Esophagus (tissue), 2 donors: ENCODE data around the gene ACACA. TPM values are rescaled to one million over a fixed set of nuclear protein-coding genes. Genes with fewer than 3 reads are reported as not detected.
"Not testable (repeated sequence)": the region's sequence is repeated elsewhere in the genome, so short reads cannot be mapped to it uniquely, and the experiment has no call there.

Experiments
- H3K27ac ChIP-seq, 2 donors: one replicate each; pipeline ENCODE4 v1.5.1; 2013; ENCODE audit warnings: low read depth in 2 of 2, mild to moderate bottlenecking in 2 of 2, inconsistent platforms in 1 of 2, low read length in 1 of 2, moderate library complexity in 1 of 2
- H3K27me3 ChIP-seq, 2 donors: one replicate each; pipeline ENCODE4 v1.6.1; 2013; ENCODE audit warnings: low read length in 2 of 2, control low read depth in 1 of 2, mild to moderate bottlenecking in 1 of 2; ENCODE audit not compliant: insufficient read depth in 2 of 2, control insufficient read depth in 1 of 2
- H3K36me3 ChIP-seq, 2 donors: one replicate each; pipeline ENCODE4 v1.6.1; 2013; ENCODE audit warnings: low read length in 1 of 2; ENCODE audit not compliant: control insufficient read depth in 2 of 2, insufficient read depth in 2 of 2
- H3K4me1 ChIP-seq, 2 donors: one replicate each; pipeline ENCODE4 v1.6.1; 2013; ENCODE audit warnings: low read length in 1 of 2; ENCODE audit not compliant: control insufficient read depth in 2 of 2, insufficient read depth in 2 of 2
- H3K4me3 ChIP-seq, 2 donors: one replicate each; pipeline ENCODE4 v1.5.1; 2013; ENCODE audit warnings: low read length in 2 of 2, mild to moderate bottlenecking in 2 of 2, low read depth in 1 of 2, moderate library complexity in 1 of 2
- H3K9me3 ChIP-seq, 2 donors: one replicate each; pipeline ENCODE4 v1.6.1; 2013; ENCODE audit warnings: mild to moderate bottlenecking in 2 of 2, low read depth in 1 of 2, low read length in 1 of 2, moderate library complexity in 1 of 2; ENCODE audit not compliant: control insufficient read depth in 2 of 2, insufficient read depth in 1 of 2
- WGBS, 2 donors: extraction: QIAGEN DNeasy Blood & Tissue Kit; methylation state at CpG; one replicate each; pipeline ENCODE4 v1.1.7; 2013; 5-methylcytosine and 5-hydroxymethylcytosine counted together
- polyA plus RNA-seq, 2 donors: library from polyadenylated mRNA; stranded (reverse); fragments of 200-250 nt; gene quantifications; one replicate each; pipeline ENCODE4 v1.2.3, GENCODE V29; 2013
- donor health status: healthy with polysubstance abuse.
- donor health status: Bipolar disorder and iron deficiency.

Gene ACACA
- polyA plus RNA-seq, 2 donors = 20.0 to 25.4 TPM

DNA sequence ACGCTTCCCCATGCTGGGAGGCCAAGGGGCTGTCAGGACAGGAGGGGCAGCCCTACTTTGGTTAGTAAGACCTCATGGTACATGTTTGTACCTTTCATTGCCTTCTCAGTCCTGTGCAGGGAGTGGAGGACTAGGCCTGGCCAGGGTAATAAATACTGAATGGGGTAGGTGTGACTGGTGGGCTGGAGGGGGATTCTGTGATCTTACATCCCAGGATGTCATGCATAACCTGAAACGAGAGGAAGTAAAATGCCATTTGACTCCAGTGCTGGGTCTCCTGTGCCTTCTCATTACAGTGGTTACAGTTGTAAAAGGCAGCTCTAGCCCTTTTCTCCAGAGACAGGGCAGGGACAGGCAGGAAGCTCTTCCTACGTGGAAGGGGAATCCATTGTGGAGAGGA is 319.7 kb downstream of the ACACA start:
- 88 to 91% methylated on average over 3 of the region's 3 CpGs for WGBS, 2 donors
- no peak overlapping the region for H3K27ac ChIP-seq
- peaks cover 0 to 2% of the 10 kb centered on the region in 2 donors for H3K4me1 ChIP-seq
- H3K36me3 ChIP-seq = peaks cover 0 to 16% of the 10 kb centered on the region in 2 donors
- no peaks in the 10 kb centered on the region for H3K27me3 ChIP-seq
- H3K4me3 ChIP-seq = no peak overlapping the region
- H3K9me3 ChIP-seq = no peaks in the 10 kb centered on the region

DNA sequence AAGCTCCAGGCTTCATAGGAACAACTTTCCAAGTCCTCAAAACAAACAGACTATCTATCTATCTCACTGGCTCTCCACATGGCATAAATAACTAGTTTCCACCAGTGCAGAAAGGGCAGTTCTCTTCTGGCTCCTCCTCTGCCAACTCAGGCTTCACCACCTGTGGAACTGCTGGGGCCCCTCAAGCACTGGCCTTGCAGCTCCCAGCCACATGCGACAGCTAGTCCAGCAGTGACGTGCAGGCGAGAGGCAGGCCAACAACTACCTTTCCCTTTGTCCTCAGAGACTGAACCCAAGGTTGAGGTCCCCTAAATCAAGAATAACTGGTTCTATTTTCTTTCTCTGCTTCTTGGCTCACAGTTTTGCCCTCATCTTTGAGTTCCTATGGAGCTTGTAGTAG is 320.3 kb downstream of the ACACA start:
- Histone ChIP-seq H3K4me3 (no peak overlapping the region), H3K36me3 (peaks cover 0 to 13% of the 10 kb centered on the region in 2 donors), H3K27ac (no peak overlapping the region), H3K27me3 (no peaks in the 10 kb centered on the region), H3K4me1 (peaks cover 0 to 2% of the 10 kb centered on the region in 2 donors), H3K9me3 (no peaks in the 10 kb centered on the region)
- 64 to 78% methylated on average over 3 of the region's 3 CpGs for WGBS, 2 donors

DNA sequence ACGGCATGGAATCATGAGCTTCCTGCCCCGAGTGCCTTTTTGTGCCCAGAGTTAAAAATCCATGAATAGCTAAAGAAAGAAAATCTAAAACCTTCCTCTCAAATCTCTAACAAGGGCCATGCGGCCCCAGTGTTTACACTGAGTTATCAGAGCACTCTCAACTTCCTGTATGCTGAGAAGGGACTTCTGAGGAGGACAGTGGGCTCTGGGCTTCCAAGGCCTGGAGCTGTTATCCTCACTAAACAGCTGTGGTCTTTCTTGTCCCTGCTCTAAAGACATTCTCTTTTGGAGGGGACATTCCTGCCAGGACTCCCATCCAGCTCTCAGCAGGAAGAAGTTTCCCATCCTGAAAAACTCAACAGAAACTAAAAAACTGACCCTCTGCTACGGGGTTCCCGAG is 322.3 kb downstream of the ACACA start:
- peaks cover 0 to 2% of the 10 kb centered on the region in 2 donors for H3K4me1 ChIP-seq
- H3K27me3 ChIP-seq = no peaks in the 10 kb centered on the region
- no peak overlapping the region for H3K27ac ChIP-seq
- no peaks in the 10 kb centered on the region for H3K9me3 ChIP-seq
- H3K36me3 ChIP-seq = peaks cover 0 to 10% of the 10 kb centered on the region in 2 donors
- WGBS, 2 donors = 81 to 87% methylated on average over 5 of the region's 5 CpGs
- H3K4me3 ChIP-seq = no peak overlapping the region

DNA sequence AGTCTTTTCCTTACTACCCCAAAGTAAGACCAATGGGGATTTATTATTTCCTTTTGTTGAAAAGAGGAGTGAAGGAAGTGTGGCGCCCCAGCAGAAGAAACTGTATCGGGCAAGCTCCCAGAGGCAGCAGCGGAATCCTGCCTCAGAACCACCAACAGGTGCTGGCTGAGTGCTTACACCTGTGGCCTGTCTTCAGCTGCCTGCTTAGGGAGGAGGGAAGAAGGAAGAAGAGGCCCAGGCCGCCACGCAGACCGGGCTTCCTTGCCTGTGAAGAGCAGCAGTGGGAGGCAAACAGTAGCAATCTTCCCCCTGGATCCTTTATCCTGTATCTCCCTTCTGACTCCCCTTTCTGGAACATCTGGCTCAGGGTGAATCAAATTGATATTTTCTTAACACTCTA is 323.2 kb downstream of the ACACA start:
- H3K4me1 ChIP-seq = peaks cover 0 to 2% of the 10 kb centered on the region in 2 donors
- no peaks in the 10 kb centered on the region for H3K9me3 ChIP-seq
- H3K27ac ChIP-seq = no peak overlapping the region
- H3K27me3 ChIP-seq = no peaks in the 10 kb centered on the region
- H3K4me3 ChIP-seq = no peak overlapping the region
- WGBS, 2 donors = 79% methylated on average over 6 of the region's 6 CpGs
- peaks cover 0 to 10% of the 10 kb centered on the region in 2 donors for H3K36me3 ChIP-seq

DNA sequence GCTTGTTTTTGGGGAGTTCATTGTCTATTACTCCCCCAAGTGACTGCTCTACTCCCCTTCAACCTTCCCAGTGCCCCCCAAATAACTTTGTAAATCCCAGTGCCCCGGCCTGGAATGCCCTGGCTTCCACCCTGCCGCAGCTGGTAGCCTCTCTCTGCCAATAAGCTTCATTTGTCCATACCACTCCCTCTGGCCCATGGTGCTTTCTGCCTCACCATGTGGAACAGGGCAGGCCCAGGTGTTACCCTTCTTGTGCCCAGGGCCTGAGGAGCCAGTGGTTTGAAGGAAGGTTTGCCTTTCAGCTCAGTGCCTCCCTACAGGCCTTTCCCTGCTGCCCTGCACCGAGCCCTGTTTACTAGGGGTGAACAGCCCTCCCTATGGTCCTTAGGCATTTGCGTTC is 323.7 kb downstream of the ACACA start:
- Histone ChIP-seq H3K27ac (no peak overlapping the region), H3K4me1 (peaks cover 0 to 2% of the 10 kb centered on the region in 2 donors), H3K36me3 (peaks cover 0 to 10% of the 10 kb centered on the region in 2 donors), H3K9me3 (no peaks in the 10 kb centered on the region), H3K27me3 (no peaks in the 10 kb centered on the region), H3K4me3 (no peak overlapping the region)
- 82 to 88% methylated on average over 4 of the region's 4 CpGs for WGBS, 2 donors

DNA sequence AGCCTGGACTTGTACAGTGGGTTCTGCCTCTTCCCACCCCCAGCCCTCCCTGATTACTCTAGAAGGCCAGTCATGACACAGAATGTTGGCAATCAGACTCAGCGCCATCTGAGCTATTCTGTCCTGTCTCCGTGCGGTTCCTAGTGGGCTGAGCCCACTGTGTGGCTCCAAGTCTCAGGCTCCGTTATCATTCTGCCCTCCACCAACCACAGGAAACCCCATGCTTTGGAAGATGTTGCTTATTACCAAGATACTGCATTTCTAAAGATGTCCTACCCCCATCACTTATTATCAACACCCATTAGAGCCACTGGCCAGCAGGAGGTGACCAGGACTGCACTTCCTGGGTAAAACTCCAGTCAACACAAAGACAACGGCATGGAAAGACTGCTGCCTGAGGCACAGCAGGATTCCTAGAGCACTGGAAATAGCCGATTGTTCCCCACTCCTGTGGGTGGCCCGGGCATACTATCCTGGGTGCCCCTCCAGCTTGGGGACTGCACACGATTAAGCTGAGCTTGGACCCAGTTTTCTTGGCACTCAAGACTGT is 324.2 kb downstream of the ACACA start:
- Histone ChIP-seq H3K27me3 (no peaks in the 10 kb centered on the region), H3K4me1 (peaks cover 0 to 2% of the 10 kb centered on the region in 2 donors), H3K27ac (no peak overlapping the region), H3K9me3 (no peaks in the 10 kb centered on the region), H3K4me3 (no peak overlapping the region), H3K36me3 (peaks cover 0 to 10% of the 10 kb centered on the region in 2 donors)
- 86 to 89% methylated on average over 8 of the region's 8 CpGs for WGBS, 2 donors

DNA sequence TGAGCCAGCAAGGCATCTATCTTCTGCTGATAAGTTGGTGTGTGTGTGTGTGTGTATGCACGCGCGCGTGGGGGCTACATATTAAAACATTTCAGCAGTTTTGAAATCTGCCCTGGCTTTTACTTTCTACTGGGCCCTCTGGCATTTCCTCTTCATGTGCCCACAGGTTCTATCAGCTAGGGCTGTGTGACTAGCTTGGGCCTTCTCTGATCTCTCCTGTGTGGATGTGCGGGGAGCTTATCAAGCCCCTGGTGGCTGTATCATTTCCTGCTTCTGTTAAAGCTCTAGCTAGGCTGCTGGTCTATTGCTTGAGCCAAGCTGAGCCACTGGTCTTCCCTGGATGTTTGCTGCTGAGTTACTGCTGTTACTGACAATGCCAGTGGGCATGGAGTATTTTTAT is 325.3 kb downstream of the ACACA start:
- 91 to 93% methylated on average over 5 of the region's 5 CpGs for WGBS, 2 donors
- Histone ChIP-seq H3K27ac (no peak overlapping the region), H3K27me3 (no peaks in the 10 kb centered on the region), H3K9me3 (no peaks in the 10 kb centered on the region), H3K4me1 (no peaks in the 10 kb centered on the region), H3K4me3 (no peak overlapping the region), H3K36me3 (peaks cover 0 to under 1% of the 10 kb centered on the region in 2 donors)

DNA sequence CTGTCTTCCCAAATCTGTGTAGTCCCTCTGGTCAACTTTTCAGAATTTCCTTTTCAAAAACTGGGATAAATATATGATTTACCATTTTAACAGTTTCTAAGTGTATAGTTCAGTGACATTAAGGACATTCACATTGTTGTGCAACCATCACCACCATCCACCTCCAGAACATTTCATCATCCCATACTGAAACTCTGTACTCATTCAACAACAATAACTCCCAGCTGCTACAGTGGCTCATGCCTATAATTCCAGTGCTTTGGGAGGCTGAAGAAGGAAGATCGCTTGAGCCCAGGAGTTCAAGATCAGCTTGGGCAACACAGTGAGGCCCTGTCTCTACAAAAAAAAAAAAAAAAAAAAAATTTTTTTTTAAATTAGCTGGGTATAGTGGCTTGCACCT is 326.9 kb downstream of the ACACA start:
- no peaks in the 10 kb centered on the region for H3K9me3 ChIP-seq
- no peak overlapping the region for H3K4me3 ChIP-seq
- 98 to 100% methylated on average over 1 of the region's 1 CpG for WGBS, 2 donors
- no peaks in the 10 kb centered on the region for H3K4me1 ChIP-seq
- H3K27me3 ChIP-seq = no peaks in the 10 kb centered on the region
- no peaks in the 10 kb centered on the region for H3K36me3 ChIP-seq
- no peak overlapping the region for H3K27ac ChIP-seq

DNA sequence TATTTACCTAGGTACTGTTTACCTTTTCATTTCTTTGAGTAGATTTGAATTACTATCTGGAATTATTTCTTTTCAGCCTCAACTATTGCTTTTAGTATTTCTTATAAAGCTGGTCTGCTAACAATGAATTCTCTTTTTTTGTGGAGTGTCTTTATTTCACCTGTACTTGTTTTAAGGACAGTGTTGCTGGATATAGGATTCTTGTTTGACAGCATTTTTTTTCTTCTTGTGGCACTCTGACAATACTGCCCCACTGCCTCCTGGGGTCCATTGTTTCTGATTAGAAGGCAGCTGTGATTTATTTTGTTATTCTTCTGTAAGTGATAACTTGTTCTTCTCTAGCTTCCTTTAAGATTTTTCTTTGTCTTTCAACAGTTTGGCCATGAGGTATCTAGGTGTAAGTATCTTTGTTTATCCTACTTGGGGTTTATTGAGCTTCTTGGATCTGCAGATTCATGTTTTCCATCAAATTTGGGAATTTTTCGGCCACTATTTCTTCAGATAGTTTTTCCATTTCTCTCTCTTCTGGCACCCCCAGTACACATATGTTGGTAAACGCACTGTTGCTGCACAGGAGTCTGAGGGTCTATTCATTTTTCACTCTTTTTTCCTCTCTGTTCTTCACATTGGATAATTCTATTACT is 327.4 kb downstream of the ACACA start:
- Histone ChIP-seq H3K9me3 (no peaks in the 10 kb centered on the region), H3K4me3 (no peak overlapping the region), H3K27ac (no peak overlapping the region), H3K27me3 (no peaks in the 10 kb centered on the region), H3K4me1 (no peaks in the 10 kb centered on the region), H3K36me3 (no peaks in the 10 kb centered on the region)
- WGBS, 2 donors = 94 to 96% methylated on average over 2 of the region's 2 CpGs

DNA sequence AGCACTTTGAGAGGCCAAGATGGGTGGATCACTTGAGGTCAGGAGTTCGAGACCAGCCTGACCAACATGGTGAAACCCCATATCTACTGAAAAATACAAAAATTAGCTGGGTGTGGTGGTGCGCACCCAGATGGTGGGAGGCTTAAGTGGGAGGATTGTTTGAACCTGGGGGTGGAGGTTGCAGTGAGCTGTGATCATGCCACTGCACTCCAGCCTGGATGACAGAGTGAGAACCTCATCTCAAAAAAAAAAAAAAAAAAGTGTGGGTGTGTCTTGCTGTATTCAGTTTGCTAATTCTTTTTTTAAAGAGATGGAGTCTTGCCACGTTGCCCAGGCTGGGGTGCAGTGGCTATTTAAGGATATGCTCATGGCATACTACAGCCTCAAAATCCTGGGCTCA is 333.2 kb downstream of the ACACA start:
- H3K4me1 ChIP-seq, H3K9me3 ChIP-seq, H3K36me3 ChIP-seq, H3K4me3 ChIP-seq, H3K27ac ChIP-seq, H3K27me3 ChIP-seq: not testable (repeated sequence)
- 76 to 79% methylated on average over 3 of the region's 3 CpGs for WGBS, 2 donors
